NCI-H2107 treated with DMSO at 0.1 percent for 48 hours (cell line): ENCODE results near the gene LGR4.
A peak's percentile ranks its signal among the peaks of the same experiment; 100 is the strongest.
"Not testable (repeated sequence)": the region's sequence is repeated elsewhere in the genome, so short reads cannot be mapped to it uniquely, and the experiment has no call there.

Experiments used
- DNase-seq: peaks from one replicate; lab custom pipeline; 2025; ENCODE audit not compliant: unreplicated experiment; lab: John Stamatoyannopoulos, UW

Gene LGR4

GRCh38 chr11:27460158-27460978, 12.2 kb downstream of the LGR4 start:
- no peak for DNase-seq

DNA sequence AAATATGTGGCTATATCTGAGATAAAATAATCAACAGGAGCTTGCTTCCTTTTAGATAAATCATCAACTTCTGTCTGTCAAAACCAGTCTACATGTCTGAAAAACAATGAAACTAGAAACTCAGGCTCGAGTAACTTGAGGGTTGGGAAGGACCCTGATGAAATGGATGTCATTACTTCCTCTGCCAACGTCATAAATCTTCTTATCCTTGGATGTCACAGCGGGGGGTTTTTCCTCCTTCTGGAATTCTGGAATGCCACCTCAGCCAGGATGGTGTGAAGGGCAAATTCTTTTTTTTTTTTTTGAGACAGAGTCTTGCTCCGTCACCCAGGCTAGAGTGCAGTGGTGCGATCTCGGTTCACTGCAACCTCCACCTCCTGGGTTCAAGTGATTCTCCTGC, 13.4 kb downstream of the LGR4 start:
- DNase-seq = no peak

DNA sequence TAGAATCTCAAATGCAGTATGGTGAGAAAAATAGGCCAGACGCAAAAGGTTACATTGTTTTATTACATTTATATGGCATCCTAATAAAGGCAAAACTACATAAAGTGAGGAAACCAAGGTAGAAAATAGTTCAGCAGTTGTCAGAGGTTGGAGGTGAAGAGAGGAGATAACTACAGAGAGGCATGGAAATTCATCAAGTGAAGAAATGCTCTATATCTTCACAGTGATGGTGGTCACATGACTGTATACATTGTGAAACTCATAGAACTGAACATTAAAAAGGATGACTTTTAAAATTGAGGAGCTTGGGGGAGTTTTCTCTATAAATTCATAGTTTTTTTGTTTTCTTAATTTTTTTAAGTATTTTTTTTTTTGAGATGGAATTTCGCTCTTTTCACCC, 14.4 kb downstream of the LGR4 start:
- DNase-seq = no peak

- no peak for DNase-seq
Measured at GRCh38 chr11:27456795-27457329, 15.7 kb downstream of the LGR4 start.

DNA sequence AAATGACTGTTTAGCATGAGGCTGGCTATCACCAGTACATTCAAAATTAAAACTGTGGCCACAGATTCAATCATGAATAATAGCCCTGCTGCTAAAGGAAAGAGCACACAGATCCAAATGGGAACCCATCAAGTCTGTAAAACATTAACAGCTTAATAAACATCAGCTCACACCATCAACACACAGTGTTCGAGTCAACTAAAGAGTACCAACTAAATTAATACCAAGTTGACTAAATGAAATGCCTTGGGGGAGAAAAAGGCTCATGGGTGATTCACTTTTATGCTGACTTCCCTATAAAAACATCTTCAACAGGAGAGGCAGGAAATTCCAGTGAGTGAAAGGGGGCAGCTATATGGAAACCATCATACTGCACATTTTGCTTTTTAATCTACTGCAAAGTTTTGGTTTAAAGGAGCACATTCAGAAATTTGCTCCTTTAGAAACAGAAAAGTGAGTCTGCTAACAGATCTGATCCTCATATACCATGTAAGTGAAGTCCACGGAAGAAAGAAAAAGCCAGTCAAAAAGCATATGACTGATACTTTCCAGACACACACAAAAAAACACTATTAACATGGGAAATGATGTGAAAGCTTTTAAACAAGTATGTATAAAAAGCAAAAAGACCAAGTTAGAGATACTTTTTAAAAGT, 16.3 kb downstream of the LGR4 start:
- no peak for DNase-seq

DNA sequence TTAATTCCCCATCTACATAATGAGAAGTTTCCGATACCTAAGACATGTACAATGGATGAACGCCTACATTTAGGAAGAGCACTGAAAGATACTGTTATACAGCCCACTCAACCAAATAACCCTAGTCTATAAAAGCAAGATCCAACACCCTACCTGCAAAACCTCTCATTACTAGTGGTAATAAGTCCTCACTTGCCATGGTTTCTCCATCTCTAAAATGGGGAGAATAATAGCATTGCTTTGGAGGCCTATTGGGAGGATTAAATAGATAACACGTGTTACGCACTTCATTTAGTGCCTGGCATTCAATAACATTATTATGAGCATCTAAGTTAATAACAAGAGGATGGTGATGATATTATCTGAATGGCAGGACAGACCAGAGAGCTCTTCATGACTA, 16.9 kb downstream of the LGR4 start:
- DNase-seq = no peak

DNA sequence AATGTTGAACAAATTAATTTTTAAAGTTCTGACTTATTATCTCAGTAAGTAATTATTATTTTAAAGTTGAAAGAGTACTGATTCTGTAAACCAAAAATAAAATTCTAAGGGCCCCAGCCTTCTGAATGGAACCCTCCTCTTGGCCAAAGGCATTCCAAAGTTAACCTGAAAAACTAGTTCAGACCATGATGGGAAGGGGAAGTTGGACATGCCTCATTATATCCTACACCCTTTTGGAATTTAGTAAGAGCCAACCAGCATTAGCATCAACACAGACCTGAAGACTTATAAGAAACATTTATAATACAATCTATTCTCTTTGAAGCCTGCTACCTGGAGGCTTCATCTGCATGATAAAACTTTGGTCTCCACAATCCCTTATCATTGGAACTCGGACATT, 18.9 kb downstream of the LGR4 start:
- no peak for DNase-seq

- DNase-seq = no peak
Measured at GRCh38 chr11:27452147-27452546, 20.4 kb downstream of the LGR4 start.

DNA sequence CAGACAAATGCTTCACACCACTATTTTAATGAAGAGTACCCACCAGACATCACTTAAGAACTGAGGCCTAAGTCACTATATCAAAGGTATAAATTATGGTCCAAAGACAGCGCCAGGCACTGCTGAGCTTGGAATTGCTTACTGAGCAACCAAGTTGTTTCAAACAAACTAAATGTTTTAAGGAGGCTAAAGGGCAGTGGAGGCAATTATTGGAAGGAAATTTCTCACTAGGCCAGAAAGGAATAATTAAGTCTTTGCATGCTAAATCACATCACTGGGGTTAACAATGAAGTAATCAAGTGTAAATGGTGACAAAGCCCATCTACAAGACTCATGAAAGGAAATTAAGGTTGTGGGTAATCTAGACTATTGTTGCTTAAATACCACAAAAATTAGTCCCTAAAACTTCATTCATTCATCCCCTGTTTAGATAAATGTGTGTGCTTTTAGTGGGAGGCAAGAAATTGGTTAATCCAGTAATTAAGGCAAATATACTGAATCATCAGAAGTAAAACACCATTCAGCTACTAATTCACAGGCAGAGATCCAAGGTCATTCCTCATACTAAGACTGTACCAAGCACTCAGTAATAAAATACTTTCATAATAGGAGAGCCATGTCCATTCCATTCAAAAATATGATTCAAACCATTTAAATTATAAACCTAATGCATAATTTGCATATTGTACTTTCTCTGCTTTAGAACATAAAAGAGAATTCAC, 21.2 kb downstream of the LGR4 start:
- no peak for DNase-seq

GRCh38 chr11:27448184-27448540, 24.4 kb downstream of the LGR4 start:
- not testable (repeated sequence) for DNase-seq

GRCh38 chr11:27447288-27448183, 25.1 kb downstream of the LGR4 start:
- no peak for DNase-seq

GRCh38 chr11:27445625-27446024, 27.0 kb downstream of the LGR4 start:
- DNase-seq = no peak

GRCh38 chr11:27444801-27445215, 27.8 kb downstream of the LGR4 start:
- peak; percentile 99 for DNase-seq

DNA sequence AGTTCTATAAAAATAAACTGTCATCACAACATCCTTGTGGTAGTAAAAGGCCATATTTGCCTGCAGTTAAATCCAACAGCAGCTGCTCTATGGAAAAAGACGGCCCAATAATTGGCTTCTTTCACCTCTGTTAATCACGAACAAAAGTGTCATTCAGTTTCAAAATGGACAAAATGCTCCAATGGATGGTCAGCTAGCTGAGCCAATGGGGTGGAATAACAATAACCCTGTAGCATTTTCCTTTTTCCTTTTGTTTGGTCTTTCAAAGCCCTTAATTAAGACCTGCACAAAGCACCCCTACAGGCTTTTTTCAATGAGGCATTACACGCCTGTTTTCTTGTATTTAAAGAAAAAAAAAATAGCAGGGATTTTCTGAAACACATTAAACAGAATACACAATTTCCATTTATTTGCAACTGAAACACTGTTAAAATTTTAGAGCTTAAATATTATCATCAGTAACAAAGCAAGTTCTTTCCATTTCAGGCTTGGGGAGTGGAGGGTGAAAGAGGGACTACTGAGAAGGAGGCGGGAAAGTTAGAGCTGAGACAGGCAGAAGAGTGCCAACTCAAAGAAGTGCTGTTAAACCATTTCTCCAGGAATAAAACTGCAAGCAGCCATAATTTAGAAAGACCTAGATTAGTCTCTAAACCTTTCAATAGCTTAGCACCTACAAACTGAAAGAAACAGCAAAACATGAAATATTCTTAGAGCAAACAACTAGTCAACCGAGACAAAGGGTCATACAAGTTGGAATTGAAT, 28.7 kb downstream of the LGR4 start:
- peak; percentile 90 for DNase-seq

- no peak for DNase-seq
Measured at GRCh38 chr11:27443227-27443626, 29.4 kb downstream of the LGR4 start.

GRCh38 chr11:27440090-27440489, 32.5 kb downstream of the LGR4 start:
- peak; percentile 95 for DNase-seq

- DNase-seq = no peak
Measured at GRCh38 chr11:27438595-27438981, 34.0 kb downstream of the LGR4 start.

GRCh38 chr11:27437829-27438594, 34.6 kb downstream of the LGR4 start:
- DNase-seq = no peak

- no peak for DNase-seq
Measured at GRCh38 chr11:27436916-27437315, 35.7 kb downstream of the LGR4 start.
